ENCODE measurements around the gene STARD8. TPM values are rescaled to one million over a fixed set of nuclear protein-coding genes. Genes with fewer than 3 reads are reported as not detected.
"Not testable (repeated sequence)": the region's sequence is repeated elsewhere in the genome, so short reads cannot be mapped to it uniquely, and the experiment has no call there.

STARD8 gene, protein sequence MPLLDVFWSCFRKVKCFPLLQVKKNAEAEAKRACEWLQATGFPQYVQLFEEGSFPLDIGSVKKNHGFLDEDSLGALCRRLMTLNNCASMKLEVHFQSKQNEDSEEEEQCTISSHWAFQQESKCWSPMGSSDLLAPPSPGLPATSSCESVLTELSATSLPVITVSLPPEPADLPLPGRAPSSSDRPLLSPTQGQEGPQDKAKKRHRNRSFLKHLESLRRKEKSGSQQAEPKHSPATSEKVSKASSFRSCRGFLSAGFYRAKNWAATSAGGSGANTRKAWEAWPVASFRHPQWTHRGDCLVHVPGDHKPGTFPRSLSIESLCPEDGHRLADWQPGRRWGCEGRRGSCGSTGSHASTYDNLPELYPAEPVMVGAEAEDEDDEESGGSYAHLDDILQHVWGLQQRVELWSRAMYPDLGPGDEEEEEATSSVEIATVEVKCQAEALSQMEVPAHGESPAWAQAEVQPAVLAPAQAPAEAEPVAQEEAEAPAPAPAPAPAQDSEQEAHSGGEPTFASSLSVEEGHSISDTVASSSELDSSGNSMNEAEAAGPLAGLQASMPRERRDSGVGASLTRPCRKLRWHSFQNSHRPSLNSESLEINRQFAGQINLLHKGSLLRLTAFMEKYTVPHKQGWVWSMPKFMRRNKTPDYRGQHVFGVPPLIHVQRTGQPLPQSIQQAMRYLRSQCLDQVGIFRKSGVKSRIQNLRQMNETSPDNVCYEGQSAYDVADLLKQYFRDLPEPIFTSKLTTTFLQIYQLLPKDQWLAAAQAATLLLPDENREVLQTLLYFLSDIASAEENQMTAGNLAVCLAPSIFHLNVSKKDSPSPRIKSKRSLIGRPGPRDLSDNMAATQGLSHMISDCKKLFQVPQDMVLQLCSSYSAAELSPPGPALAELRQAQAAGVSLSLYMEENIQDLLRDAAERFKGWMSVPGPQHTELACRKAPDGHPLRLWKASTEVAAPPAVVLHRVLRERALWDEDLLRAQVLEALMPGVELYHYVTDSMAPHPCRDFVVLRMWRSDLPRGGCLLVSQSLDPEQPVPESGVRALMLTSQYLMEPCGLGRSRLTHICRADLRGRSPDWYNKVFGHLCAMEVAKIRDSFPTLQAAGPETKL
- total RNA-seq: 2.0 TPM

DNA sequence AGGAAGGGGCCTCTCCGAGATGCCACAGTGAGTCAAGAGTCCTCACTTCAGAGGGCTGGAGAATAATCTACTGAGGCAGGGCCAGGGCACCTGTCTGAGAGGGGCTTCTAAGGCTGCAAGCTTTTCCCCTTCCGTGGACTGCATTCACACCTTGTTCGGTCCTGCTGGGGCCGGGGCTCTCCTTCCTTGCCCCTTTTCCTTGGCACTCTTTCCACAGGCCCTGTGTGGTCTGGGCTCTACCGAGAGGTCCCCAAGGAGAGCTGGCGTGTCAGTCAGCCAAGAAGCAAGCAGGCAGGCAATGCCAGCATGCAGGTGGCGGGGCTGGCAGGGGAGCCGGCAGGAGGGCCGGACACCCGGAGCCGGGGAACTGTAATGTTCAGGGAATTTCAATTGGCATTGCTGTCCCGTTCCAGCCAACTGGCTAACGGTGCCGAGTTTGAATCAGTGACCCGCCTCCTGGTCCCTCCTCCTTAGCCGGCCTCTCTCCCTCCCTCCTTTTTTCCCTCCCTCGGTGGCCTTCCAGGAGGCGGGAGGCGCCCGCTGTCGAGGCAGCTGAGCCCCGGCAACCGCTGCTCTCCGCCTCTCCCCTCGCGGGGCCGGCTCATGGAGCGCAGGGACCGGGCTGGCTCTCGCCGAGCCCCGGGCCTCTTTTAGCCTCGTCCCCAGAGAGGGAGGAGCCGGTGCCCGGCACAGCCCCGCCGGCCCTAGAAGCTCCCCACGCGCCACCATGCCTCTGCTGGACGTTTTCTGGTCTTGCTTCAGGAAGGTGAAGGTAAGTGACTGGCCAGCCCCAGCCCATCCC lies at the start of gene STARD8:
STARD8 (plus strand) TSS at position 511 of the 802 bp plus-strand sequence; CDS start at position 728, 217 bp downstream.
- Histone ChIP-seq H3K9me3 (ENCODE audit: low read depth, low read length) (no peaks in the 10 kb centered on the region), H3K4me1 (ENCODE audit: insufficient read depth, low read length) (no peaks in the 10 kb centered on the region), H3K27me3 (ENCODE audit: insufficient read depth, low read length) (no peaks in the 10 kb centered on the region), H3K4me3 (ENCODE audit: low read length) (no peak within 1 kb of the TSS)

DNA sequence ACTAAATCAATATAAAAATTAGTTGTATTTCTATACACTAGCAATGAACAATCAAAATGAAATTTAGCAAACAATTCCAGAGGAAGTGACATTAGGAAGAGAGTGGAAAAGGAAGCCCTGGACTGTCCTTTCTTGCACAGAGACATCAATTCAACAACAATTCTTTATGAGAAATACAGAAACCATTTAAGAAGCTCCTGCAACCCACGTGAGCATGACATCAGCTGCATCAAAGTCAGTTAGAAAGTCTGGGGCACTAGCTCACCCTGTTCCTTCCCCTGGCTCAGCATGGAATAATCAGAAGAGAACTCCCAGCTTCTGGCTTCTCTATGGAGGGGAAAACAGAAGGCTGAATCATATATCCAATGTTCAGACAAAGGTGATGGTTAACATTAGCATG lies 48.6 kb upstream of the STARD8 start:
- no peaks in the 10 kb centered on the region for H3K27me3 ChIP-seq (ENCODE audit: insufficient read depth, low read length)
- peaks cover 6% of the 10 kb centered on the region for H3K9me3 ChIP-seq (ENCODE audit: low read depth, low read length)
- H3K4me3 ChIP-seq (ENCODE audit: low read length): no peak overlapping the region
- no peaks in the 10 kb centered on the region for H3K4me1 ChIP-seq (ENCODE audit: insufficient read depth, low read length)

DNA sequence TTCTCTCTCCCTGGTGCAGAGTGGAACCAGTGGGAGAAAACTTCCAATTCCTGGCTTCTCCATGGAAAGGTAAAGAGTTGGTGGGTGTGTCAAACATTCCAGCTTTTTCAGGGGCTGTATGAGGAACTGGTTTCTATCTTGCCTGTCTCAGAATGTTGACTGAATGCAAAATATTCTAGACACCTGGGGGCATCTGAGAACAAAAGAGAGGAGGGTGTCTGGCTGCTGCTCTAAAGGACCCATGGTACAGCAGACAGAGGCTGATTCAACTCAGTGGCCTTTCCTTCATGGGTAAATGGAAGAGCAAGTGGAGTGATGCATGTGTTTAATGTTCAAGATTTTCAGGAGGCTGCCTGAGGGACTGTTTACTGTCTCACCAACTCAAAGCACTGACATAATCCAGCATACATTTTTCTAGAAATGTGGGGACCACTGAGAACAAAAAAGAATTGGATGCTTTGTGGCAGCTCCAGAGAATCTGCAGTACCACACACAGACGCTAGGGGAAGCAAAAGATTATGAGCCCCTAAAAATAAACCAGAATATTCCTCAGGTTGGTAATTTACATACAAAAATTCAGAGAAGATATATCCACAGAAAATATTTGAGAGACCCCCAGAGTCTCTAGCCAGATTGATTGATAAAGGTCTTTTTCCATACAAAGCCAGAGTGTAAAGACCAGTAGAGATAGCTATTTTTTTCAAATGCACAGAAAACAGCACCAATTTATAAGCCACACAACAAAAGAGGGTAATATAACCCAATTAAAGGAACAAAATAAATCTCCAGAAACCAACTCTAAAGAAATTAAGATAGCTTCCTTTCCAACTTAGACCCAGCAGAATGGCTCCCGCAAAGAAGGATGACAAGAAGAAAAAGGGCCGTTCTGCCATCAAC lies 48.0 kb upstream of the STARD8 start:
- H3K4me1 ChIP-seq (ENCODE audit: insufficient read depth, low read length): no peaks in the 10 kb centered on the region
- H3K4me3 ChIP-seq (ENCODE audit: low read length): no peak overlapping the region
- H3K27me3 ChIP-seq (ENCODE audit: insufficient read depth, low read length): no peaks in the 10 kb centered on the region
- H3K9me3 ChIP-seq (ENCODE audit: low read depth, low read length): peaks cover 4% of the 10 kb centered on the region

DNA sequence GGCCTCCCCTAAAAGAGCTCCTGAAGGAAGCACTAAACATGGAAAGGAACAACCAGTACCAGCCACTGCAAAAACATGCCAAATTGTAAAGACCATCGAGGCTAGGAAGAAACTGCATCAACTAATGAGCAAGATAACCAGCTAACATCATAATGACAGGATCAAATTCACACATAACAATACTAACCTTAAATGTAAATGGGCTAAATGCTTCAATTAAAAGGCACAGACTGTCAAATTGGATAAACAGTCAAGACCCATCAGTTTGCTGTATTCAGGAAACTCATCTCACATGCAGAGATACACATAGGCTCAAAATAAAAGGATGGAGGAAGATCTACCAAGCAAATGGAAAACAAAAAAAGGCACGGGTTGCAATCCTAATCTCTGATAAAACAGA lies 43.2 kb upstream of the STARD8 start:
- H3K4me3 ChIP-seq (ENCODE audit: low read length); H3K9me3 ChIP-seq (ENCODE audit: low read depth, low read length); H3K4me1 ChIP-seq (ENCODE audit: insufficient read depth, low read length); H3K27me3 ChIP-seq (ENCODE audit: insufficient read depth, low read length): not testable (repeated sequence)

DNA sequence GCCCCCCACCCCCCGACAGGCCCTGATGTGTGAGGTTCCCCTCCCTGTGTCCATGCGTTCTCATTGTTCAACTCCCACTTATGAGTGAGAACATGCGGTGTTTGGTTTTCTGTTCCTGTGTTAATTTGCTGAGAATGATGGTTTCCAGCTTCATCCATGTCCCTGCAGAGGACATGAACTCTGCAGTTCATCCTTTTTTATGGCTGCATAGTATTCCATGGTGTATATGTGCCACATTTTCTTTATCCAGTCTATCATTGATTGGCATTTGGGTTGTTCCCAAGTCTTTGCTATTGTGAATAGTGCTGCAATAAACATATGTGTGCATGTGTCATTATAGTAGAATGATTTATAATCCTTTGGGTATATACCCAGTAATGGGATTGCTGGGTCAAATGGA lies 32.7 kb upstream of the STARD8 start:
- H3K9me3 ChIP-seq (ENCODE audit: low read depth, low read length): not testable (repeated sequence)

DNA sequence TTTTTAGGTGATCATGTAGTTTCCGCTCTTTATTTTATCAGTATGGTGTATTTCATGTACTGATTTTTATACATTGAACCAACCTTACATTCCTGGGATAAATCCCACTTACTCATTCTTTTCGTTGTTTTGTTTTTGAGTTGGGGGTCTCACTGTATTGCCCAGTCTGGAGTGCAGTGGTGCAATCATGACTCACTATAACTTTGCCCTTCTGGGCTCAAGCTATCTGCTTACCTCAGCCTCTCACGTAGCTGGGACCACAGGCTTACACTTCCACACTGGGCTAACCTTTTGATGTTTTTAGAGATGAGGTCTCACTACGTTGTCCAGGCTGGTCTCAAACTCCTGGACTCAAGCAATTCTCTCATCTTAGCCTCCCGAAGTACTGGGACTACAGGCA lies 19.5 kb upstream of the STARD8 start:
- H3K4me3 ChIP-seq (ENCODE audit: low read length): no peak overlapping the region
- no peaks in the 10 kb centered on the region for H3K27me3 ChIP-seq (ENCODE audit: insufficient read depth, low read length)
- no peaks in the 10 kb centered on the region for H3K9me3 ChIP-seq (ENCODE audit: low read depth, low read length)
- no peaks in the 10 kb centered on the region for H3K4me1 ChIP-seq (ENCODE audit: insufficient read depth, low read length)

More for the DNA sequence above, 32.7 kb upstream of the STARD8 start:
- H3K27me3 ChIP-seq (ENCODE audit: insufficient read depth, low read length); H3K4me1 ChIP-seq (ENCODE audit: insufficient read depth, low read length); H3K4me3 ChIP-seq (ENCODE audit: low read length): not testable (repeated sequence)

DNA sequence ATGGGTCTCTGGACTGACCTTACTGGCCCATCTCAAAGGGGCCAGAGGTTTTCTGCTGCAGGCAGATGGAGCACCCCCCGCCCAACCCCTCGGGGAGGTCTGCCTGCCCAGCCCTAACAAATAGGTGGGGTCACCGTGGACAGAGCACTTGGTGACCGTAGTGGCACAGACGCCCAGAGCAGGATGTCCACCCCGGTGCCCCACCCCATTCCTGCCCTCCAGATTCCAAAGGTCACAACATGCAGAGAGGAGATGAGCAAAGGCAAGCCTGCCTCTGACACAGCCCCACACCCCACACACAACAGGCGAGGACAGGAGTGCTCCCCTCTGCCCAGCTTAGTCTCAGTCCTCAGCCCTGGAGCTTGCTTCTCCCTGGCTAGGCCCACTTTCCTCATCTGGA lies 17.5 kb upstream of the STARD8 start:
- H3K4me1 ChIP-seq (ENCODE audit: insufficient read depth, low read length); H3K9me3 ChIP-seq (ENCODE audit: low read depth, low read length); H3K4me3 ChIP-seq (ENCODE audit: low read length); H3K27me3 ChIP-seq (ENCODE audit: insufficient read depth, low read length): not testable (repeated sequence)

DNA sequence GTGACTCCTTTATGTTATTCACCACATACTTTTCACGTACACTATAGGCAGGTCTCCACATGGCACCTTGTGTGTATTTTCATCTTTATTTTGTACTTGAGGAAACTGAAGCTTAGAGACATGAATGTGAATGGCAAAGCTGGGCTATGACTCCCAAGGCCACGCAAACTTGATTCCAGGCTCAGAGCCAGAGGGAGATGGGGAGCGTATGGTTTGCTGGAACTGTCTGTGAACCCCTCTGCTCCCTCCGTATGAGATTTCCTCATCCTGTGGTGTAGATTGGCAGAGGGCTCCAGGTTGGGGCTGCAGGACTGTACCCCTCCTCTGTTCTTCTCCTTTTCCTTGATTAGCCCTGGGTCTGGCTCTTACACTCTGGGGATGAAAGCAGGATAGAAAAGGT lies 16.1 kb upstream of the STARD8 start:
- Histone ChIP-seq H3K27me3 (ENCODE audit: insufficient read depth, low read length) (no peaks in the 10 kb centered on the region), H3K4me3 (ENCODE audit: low read length) (no peak overlapping the region), H3K4me1 (ENCODE audit: insufficient read depth, low read length) (no peaks in the 10 kb centered on the region)

DNA sequence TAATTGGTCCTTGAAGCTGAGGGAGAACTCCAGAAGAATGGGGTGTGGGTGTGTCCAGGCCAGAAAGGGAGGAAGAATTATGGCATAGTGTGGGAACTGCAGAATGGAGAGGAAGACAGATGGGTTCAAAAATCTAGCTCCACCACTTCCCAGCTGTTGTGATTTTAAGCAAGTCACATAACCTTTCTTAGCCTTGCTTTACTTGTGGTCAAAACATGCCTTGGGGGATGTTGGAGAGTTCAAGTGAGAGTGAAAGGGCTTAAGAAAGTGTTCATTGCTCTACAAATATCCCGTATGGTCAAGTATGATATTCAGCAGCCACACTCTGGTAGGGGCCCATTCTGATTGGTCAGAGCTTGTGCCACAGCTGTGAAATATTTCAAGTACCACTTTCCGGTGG lies 15.0 kb upstream of the STARD8 start:
- Histone ChIP-seq H3K4me3 (ENCODE audit: low read length) (no peak overlapping the region), H3K4me1 (ENCODE audit: insufficient read depth, low read length) (no peaks in the 10 kb centered on the region), H3K9me3 (ENCODE audit: low read depth, low read length) (no peaks in the 10 kb centered on the region), H3K27me3 (ENCODE audit: insufficient read depth, low read length) (no peaks in the 10 kb centered on the region)

More for the DNA sequence above, 16.1 kb upstream of the STARD8 start:
- H3K9me3 ChIP-seq (ENCODE audit: low read depth, low read length): no peaks in the 10 kb centered on the region

DNA sequence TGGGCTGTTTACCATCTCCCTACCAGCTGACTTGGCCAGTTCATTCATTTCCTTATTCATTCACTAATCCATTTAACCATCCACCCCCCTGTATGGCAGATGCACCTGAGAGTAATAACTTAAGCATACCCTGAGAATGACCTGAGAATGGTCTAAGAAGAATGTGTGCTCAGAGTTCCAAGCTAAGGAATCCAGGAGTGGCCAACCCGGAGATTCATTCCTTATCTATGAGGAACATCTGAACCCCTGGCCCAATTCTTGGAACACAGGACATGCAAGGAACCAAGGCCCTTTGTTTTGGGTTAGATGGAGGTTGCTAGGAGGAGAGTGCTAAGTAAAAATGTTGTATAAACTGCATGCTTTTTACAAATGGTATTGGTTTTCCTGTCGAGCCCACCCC lies 13.5 kb upstream of the STARD8 start:
- H3K27me3 ChIP-seq (ENCODE audit: insufficient read depth, low read length): no peaks in the 10 kb centered on the region
- no peak overlapping the region for H3K4me3 ChIP-seq (ENCODE audit: low read length)
- H3K4me1 ChIP-seq (ENCODE audit: insufficient read depth, low read length): no peaks in the 10 kb centered on the region
- H3K9me3 ChIP-seq (ENCODE audit: low read depth, low read length): no peaks in the 10 kb centered on the region

DNA sequence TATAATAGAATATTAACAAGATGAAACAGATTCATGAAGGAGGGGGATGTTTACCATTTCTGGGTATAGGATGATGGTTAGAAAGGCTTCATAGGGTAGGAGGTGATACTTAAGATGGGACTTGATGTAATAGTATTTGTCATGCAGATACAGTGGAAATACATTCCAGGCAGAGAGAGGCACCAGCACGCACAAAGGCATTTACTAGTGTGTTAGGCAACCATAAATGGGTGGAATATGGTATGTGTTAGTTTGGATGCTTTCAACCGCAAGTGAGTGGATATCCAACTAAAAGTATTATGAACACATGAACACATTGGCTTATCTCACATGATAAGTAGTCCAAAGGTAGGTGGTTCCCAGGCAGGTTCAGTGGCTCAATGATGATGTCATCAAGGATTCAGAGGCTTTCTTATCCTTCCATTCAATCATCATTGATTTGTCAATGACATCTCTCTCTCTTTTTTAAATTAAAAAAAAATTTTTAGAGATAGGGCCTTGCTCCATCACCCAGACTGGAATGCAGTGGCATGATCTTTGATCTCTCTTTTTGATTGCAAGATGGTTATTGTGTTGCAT lies 12.7 kb upstream of the STARD8 start:
- Histone ChIP-seq H3K27me3 (ENCODE audit: insufficient read depth, low read length) (no peaks in the 10 kb centered on the region), H3K4me3 (ENCODE audit: low read length) (no peak overlapping the region), H3K9me3 (ENCODE audit: low read depth, low read length) (no peaks in the 10 kb centered on the region), H3K4me1 (ENCODE audit: insufficient read depth, low read length) (no peaks in the 10 kb centered on the region)

DNA sequence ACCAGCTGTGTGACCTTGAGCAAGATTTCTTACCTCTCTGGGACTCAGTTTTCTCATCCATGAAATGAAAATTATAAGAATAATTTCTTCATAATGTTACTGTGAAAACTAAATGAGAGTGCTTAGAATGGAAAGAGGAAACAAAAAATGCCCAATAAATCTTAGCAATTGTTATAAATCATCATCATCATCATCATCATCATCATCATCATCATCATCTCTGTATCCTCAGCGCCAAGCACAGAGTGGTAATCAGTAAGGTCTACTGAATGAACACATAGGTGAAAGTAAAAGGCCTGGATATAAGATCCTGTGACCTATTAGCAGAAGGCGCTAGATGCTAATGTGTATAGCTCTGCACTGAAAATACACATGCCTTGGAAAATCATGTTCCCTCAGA lies 6.8 kb upstream of the STARD8 start:
- Histone ChIP-seq H3K27me3 (ENCODE audit: insufficient read depth, low read length) (no peaks in the 10 kb centered on the region), H3K4me1 (ENCODE audit: insufficient read depth, low read length) (no peaks in the 10 kb centered on the region), H3K4me3 (ENCODE audit: low read length) (no peak overlapping the region), H3K9me3 (ENCODE audit: low read depth, low read length) (no peaks in the 10 kb centered on the region)

DNA sequence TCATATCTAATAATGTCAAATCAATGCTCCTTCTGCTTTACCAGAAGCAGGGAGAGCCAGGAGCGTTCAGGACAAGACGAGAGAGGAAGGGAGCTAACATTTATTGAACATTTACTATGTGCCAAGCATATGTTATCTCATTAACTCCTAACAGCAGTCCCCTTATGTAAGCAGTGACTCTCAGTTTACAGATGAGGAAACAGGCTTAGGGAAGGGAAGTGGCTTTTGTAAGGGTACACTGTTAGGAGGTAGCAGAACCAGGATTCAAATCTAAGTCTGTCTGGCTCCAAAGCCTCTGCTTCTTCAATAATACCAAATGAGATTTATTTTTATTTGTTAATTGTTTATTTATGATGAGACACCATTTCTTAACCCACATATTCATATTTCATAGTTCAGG lies 2.6 kb upstream of the STARD8 start:
- no peaks in the 10 kb centered on the region for H3K4me1 ChIP-seq (ENCODE audit: insufficient read depth, low read length)
- H3K9me3 ChIP-seq (ENCODE audit: low read depth, low read length): no peaks in the 10 kb centered on the region
- no peak overlapping the region for H3K4me3 ChIP-seq (ENCODE audit: low read length)
- no peaks in the 10 kb centered on the region for H3K27me3 ChIP-seq (ENCODE audit: insufficient read depth, low read length)
